ENCODE data around the gene EMX2.

Gene EMX2

DNA sequence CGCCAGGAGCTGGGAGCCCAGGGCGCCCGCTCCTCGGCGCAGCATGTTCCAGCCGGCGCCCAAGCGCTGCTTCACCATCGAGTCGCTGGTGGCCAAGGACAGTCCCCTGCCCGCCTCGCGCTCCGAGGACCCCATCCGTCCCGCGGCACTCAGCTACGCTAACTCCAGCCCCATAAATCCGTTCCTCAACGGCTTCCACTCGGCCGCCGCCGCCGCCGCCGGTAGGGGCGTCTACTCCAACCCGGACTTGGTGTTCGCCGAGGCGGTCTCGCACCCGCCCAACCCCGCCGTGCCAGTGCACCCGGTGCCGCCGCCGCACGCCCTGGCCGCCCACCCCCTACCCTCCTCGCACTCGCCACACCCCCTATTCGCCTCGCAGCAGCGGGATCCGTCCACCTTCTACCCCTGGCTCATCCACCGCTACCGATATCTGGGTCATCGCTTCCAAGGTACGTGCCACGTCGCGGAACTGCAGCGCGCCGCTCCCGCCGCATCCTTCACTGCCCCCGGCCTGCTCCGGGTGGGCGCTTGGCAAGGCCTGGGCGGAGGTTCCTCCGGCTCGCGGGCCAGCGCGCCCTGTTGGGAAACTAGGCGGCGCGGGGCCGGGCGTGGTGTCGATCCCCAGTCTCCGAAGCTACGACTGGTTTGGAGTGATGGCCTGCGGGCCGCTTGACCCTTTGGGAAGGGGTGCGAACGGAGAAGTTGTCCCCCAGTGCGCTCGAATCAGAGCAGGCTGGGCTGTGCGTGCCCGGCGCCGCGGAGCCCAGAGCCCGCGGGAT is 868 bp downstream of the EMX2 start (continued):
- TF ChIP-seq YY2 (tag by site-specific recombination; IDR thresholded peaks at IDR 0.05) (no peak), ZNF174 (tag by site-specific recombination; IDR thresholded peaks at IDR 0.05) (no peak)

DNA sequence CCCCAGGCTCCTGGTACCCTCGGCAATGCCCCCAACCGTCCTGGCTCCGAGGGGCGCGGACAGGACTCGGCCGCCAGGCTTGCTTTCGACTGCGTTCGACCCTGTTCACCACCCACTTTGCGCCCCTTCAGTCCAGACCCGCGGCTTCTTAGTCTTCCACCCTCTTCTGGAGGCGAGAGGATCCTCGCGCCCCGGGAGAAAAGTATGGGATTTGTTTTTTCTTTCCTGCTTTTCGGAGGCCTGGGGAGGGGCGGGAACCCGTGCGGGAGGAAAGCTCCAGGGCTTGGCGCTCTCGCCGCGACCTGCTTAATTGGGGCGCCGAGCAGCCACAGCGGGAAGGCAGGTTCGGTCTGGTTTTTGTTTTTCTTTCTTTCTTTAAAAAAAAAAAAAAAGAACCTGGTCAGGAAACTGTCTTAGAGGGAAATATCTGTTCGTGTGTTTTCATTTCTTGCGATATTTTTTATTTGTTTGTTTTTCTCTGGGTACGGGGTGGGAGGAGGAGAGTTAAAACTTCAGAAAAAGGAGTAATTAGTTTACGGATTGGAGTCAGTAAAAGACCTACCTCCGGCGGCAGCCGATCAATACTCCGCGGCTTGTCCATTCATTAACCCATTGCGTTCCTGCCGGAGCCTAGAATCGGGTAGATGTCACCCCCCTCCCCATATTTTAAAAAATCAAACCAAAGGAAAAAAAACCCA is 1.6 kb downstream of the EMX2 start:
- TF ChIP-seq ZNF433 (tag by site-specific recombination; IDR thresholded peaks at IDR 0.05; ENCODE audit: low read depth) (no peak), ZNF837 (tag by site-specific recombination; IDR thresholded peaks at IDR 0.05) (no peak), ZFP69B (tag by site-specific recombination; IDR thresholded peaks at IDR 0.05) (no peak), ZNF24 (tag by site-specific recombination; IDR thresholded peaks at IDR 0.05) (no peak), IKZF3 (tag by site-specific recombination; IDR thresholded peaks at IDR 0.05) (peak; percentile 58; the same call in 1 of the 2 replicates), ZNF76 (tag by site-specific recombination; IDR thresholded peaks at IDR 0.05; ENCODE audit: borderline replicate concordance, low read depth) (no peak), ZNF10 (tag by site-specific recombination; IDR thresholded peaks at IDR 0.05) (no peak), ZNF221 (tag by site-specific recombination; IDR thresholded peaks at IDR 0.05; ENCODE audit: borderline replicate concordance) (no peak), ZNF677 (tag by site-specific recombination; IDR thresholded peaks at IDR 0.05) (no peak), ZBTB8A (tag by site-specific recombination; IDR thresholded peaks at IDR 0.05) (no peak), ZBTB10 (tag by site-specific recombination; IDR thresholded peaks at IDR 0.05) (0 out of 2 replicates have a peak, but pooled peaks have one; percentile 30), ZNF473 (tag by site-specific recombination; IDR thresholded peaks at IDR 0.05) (no peak), YY2 (tag by site-specific recombination; IDR thresholded peaks at IDR 0.05) (no peak), ZIC2 (tag by site-specific recombination; IDR thresholded peaks at IDR 0.05) (peak; percentile 31; the same call in 1 of the 2 replicates), ZNF184 (tag by site-specific recombination; IDR thresholded peaks at IDR 0.05) (no peak), ZNF366 (tag by site-specific recombination; conservative IDR thresholded peaks at IDR 0.05) (peak; percentile 30), ZBTB20 (tag by site-specific recombination; IDR thresholded peaks at IDR 0.05) (0 out of 2 replicates have a peak, but pooled peaks have one; percentile 7), ZEB2 (tag by site-specific recombination; IDR thresholded peaks at IDR 0.05) (0 out of 2 replicates have a peak, but pooled peaks have one; percentile 13), GLIS1 (tag by site-specific recombination; IDR thresholded peaks at IDR 0.05) (0 out of 2 replicates have a peak, but pooled peaks have one; percentile 5), ZNF391 (tag by site-specific recombination; IDR thresholded peaks at IDR 0.05; ENCODE audit: borderline replicate concordance, low read depth) (no peak), CTCF (tag by site-specific recombination; IDR thresholded peaks at IDR 0.05) (peak; percentile 67)
- TF ChIP-seq, protein P1, sequence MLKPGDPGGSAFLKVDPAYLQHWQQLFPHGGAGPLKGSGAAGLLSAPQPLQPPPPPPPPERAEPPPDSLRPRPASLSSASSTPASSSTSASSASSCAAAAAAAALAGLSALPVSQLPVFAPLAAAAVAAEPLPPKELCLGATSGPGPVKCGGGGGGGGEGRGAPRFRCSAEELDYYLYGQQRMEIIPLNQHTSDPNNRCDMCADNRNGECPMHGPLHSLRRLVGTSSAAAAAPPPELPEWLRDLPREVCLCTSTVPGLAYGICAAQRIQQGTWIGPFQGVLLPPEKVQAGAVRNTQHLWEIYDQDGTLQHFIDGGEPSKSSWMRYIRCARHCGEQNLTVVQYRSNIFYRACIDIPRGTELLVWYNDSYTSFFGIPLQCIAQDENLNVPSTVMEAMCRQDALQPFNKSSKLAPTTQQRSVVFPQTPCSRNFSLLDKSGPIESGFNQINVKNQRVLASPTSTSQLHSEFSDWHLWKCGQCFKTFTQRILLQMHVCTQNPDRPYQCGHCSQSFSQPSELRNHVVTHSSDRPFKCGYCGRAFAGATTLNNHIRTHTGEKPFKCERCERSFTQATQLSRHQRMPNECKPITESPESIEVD (tag by site-specific recombination; IDR thresholded peaks at IDR 0.05), result peak; percentile 53
- TF ChIP-seq, protein P2, sequence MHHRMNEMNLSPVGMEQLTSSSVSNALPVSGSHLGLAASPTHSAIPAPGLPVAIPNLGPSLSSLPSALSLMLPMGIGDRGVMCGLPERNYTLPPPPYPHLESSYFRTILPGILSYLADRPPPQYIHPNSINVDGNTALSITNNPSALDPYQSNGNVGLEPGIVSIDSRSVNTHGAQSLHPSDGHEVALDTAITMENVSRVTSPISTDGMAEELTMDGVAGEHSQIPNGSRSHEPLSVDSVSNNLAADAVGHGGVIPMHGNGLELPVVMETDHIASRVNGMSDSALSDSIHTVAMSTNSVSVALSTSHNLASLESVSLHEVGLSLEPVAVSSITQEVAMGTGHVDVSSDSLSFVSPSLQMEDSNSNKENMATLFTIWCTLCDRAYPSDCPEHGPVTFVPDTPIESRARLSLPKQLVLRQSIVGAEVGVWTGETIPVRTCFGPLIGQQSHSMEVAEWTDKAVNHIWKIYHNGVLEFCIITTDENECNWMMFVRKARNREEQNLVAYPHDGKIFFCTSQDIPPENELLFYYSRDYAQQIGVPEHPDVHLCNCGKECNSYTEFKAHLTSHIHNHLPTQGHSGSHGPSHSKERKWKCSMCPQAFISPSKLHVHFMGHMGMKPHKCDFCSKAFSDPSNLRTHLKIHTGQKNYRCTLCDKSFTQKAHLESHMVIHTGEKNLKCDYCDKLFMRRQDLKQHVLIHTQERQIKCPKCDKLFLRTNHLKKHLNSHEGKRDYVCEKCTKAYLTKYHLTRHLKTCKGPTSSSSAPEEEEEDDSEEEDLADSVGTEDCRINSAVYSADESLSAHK (tag by site-specific recombination; IDR thresholded peaks at IDR 0.05), result no peak
- TF ChIP-seq, protein P3, sequence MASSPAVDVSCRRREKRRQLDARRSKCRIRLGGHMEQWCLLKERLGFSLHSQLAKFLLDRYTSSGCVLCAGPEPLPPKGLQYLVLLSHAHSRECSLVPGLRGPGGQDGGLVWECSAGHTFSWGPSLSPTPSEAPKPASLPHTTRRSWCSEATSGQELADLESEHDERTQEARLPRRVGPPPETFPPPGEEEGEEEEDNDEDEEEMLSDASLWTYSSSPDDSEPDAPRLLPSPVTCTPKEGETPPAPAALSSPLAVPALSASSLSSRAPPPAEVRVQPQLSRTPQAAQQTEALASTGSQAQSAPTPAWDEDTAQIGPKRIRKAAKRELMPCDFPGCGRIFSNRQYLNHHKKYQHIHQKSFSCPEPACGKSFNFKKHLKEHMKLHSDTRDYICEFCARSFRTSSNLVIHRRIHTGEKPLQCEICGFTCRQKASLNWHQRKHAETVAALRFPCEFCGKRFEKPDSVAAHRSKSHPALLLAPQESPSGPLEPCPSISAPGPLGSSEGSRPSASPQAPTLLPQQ (tag by site-specific recombination; IDR thresholded peaks at IDR 0.05), result no peak
- peaks cover 0 to 5% of the 10 kb centered on the region in 2 experiments; a peak in 1 of 3 replicates for H3K36me3 ChIP-seq (ENCODE audit: control insufficient read depth in 2 of 2, insufficient read depth in 1 of 2, low read length in 2 of 2)
- CTCF ChIA-PET, result no interaction called here
- H3K9me3 ChIP-seq (ENCODE audit: control insufficient read depth, insufficient read depth, low read depth, low read length), result no peaks in the 10 kb centered on the region
- peak overlapping the region; percentile 74; the same call in 1 of the 2 replicates for H3K27ac ChIP-seq (ENCODE audit: extremely low read depth, low read depth, low read length)
- H3K4me1 ChIP-seq (ENCODE audit: control insufficient read depth, insufficient read depth, low read length), result peaks cover 10% of the 10 kb centered on the region
- peak overlapping the region; percentile 72 for H3K4me3 ChIP-seq (ENCODE audit: low read depth, low read length)
- POLR2A ChIA-PET, result no interaction called here

All from HEK293 (cell line).